Fibroblast of peridontal ligament (primary cell): Measurements from ENCODE around the gene RCSD1.
"Not testable (repeated sequence)": the region's sequence is repeated elsewhere in the genome, so short reads cannot be mapped to it uniquely, and the experiment has no call there.

Experiments used
- DNase-seq: peaks from one replicate; pipeline ENCODE4 v3.0.0-alpha.2; 2010; ENCODE audit errors: extremely low read depth

RCSD1 gene

GRCh38 chr1:167629681-167630567, at the start of gene RCSD1:
TSS of gene RCSD1 (plus strand) at chr1:167630232. CDS start at chr1:167630424, 192 bp downstream.
- no peak for DNase-seq

- no peak for DNase-seq
Measured at GRCh38 chr1:167582064-167582463, 48.0 kb upstream of the RCSD1 start.

- no peak for DNase-seq
Measured at GRCh38 chr1:167582722-167583121, 47.3 kb upstream of the RCSD1 start.

- DNase-seq, result no peak
Measured at GRCh38 chr1:167584581-167584980, 45.5 kb upstream of the RCSD1 start.

GRCh38 chr1:167587342-167587741, 42.7 kb upstream of the RCSD1 start:
- no peak for DNase-seq

- no peak for DNase-seq
Measured at GRCh38 chr1:167587872-167588271, 42.2 kb upstream of the RCSD1 start.

- no peak for DNase-seq
Measured at GRCh38 chr1:167588361-167588760, 41.7 kb upstream of the RCSD1 start.

- no peak for DNase-seq
Measured at GRCh38 chr1:167592475-167592874, 37.6 kb upstream of the RCSD1 start.

GRCh38 chr1:167593860-167594259, 36.2 kb upstream of the RCSD1 start:
- DNase-seq, result no peak

GRCh38 chr1:167594822-167595221, 35.2 kb upstream of the RCSD1 start:
- no peak for DNase-seq

- DNase-seq, result peak; percentile 68
Measured at GRCh38 chr1:167599957-167600581, 30.0 kb upstream of the RCSD1 start.

- DNase-seq, result peak; percentile 19
Measured at GRCh38 chr1:167601442-167602383, 28.3 kb upstream of the RCSD1 start.

GRCh38 chr1:167602840-167603239, 27.2 kb upstream of the RCSD1 start:
- DNase-seq, result no peak

GRCh38 chr1:167605576-167605975, 24.5 kb upstream of the RCSD1 start:
- no peak for DNase-seq

- no peak for DNase-seq
Measured at GRCh38 chr1:167611983-167612382, 18.0 kb upstream of the RCSD1 start.

- DNase-seq, result no peak
Measured at GRCh38 chr1:167612587-167613385, 17.2 kb upstream of the RCSD1 start.

GRCh38 chr1:167613984-167614383, 16.0 kb upstream of the RCSD1 start:
- not testable (repeated sequence) for DNase-seq

GRCh38 chr1:167614851-167615250, 15.2 kb upstream of the RCSD1 start:
- no peak for DNase-seq

GRCh38 chr1:167616521-167616920, 13.5 kb upstream of the RCSD1 start:
- no peak for DNase-seq

- no peak for DNase-seq
Measured at GRCh38 chr1:167617153-167618147, 12.6 kb upstream of the RCSD1 start.
